K562 (cell line): ENCODE data around the gene CEND1. TPM values are rescaled to one million over a fixed set of nuclear protein-coding genes. Genes with fewer than 3 reads are reported as not detected.

ENCODE experiments used
- ATAC-seq: fragments of 200-7000 bp; cut with Tn5 transposase; 3 replicates; pipeline ENCODE4 v1.9.1; 2020; ENCODE audit warnings: moderate library complexity
- BruUV-seq: library from RNA; stranded (reverse); fragments of 400-500 nt; replicated peaks from 2 replicates; lab custom pipeline; 2021; lab: Mats Ljungman, UMichigan
- CTCF ChIA-PET: fragments of 300-600 bp; formaldehyde crosslinking; extraction: SDS; loops from one replicate; lab custom pipeline; 2021; ENCODE audit warnings: low intra/inter-chr PET ratio; lab: Yijun Ruan, JAX
- POLR2A ChIA-PET: fragments of 300-600, 350-650 bp; sonication (Branson Sonifier 250); formaldehyde crosslinking; extraction: SDS; loops from one replicate; lab custom pipeline; 2021; ENCODE audit warnings: antibody characterized with exemption, inconsistent platforms; lab: Yijun Ruan, JAX
- DNase-seq, 4 experiments: peaks; one replicate each; pipeline versions ENCODE4 v3.0.0 to v3.0.0-alpha.2; 2011 to 2018; ENCODE audit warnings: low spot score in 3 of 4, mixed read lengths in 3 of 4; ENCODE audit errors: extremely low read depth in 1 of 4
- FAIRE-seq: peaks from 2 replicates; lab custom pipeline; 2011; peaks lifted over from hg19 to GRCh38; lab: Jason Lieb, UNC
- H2AFZ ChIP-seq: 2 replicates; pipeline ENCODE4 v1.6.0; 2011; ENCODE audit warnings: low read depth, low read length, control low read depth, inconsistent platforms
- H3K27ac ChIP-seq: fragments of 200-600 bp; 3 replicates; pipeline ENCODE4 v1.8.0; 2011; ENCODE audit warnings: low read depth, mild to moderate bottlenecking, control low read depth, inconsistent platforms, low read length, moderate library complexity, mixed read lengths; ENCODE audit errors: extremely low read depth
- H3K27me3 ChIP-seq, 2 experiments: fragments of 300-600 bp in 1 of 2; 2 replicates in 1 of 2; 3 replicates in 1 of 2; pipeline versions ENCODE4 v1.6.0 to v1.8.0; 2011; ENCODE audit warnings: inconsistent platforms in 2 of 2, low read length in 2 of 2, mild to moderate bottlenecking in 1 of 2, mixed read lengths in 1 of 2, moderate library complexity in 1 of 2; ENCODE audit not compliant: control insufficient read depth in 2 of 2, insufficient read depth in 2 of 2
- H3K36me3 ChIP-seq: fragments of 300-600 bp; 3 replicates; pipeline ENCODE4 v1.8.0; 2011; ENCODE audit warnings: mild to moderate bottlenecking, low read length, inconsistent platforms; ENCODE audit not compliant: control insufficient read depth, insufficient read depth
- H3K4me1 ChIP-seq, 2 experiments: fragments of 200-600 bp in 1 of 2; replicated peaks in 1 of 2; 2 replicates in 1 of 2; 3 replicates in 1 of 2; pipeline versions ENCODE4 v1.5.1 to v1.8.0; 2011; ENCODE audit warnings: inconsistent platforms in 2 of 2, low read length in 2 of 2, mild to moderate bottlenecking in 1 of 2, mixed read lengths in 1 of 2, moderate library complexity in 1 of 2; ENCODE audit not compliant: control insufficient read depth in 2 of 2, insufficient read depth in 2 of 2
- H3K4me2 ChIP-seq: 2 replicates; pipeline ENCODE4 v1.6.1; 2011; ENCODE audit warnings: low read length, control low read depth, inconsistent platforms, mixed read lengths; ENCODE audit not compliant: insufficient read depth
- H3K4me3 ChIP-seq: fragments of 200-600 bp; sonication (generic), shearing (Covaris generic); 2 replicates; pipeline ENCODE4 v1.5.1; 2016; ENCODE audit warnings: control low read depth, inconsistent platforms
- H3K79me2 ChIP-seq: fragments of 200-600 bp; 3 replicates; pipeline ENCODE4 v1.8.0; 2011; ENCODE audit warnings: low read length, inconsistent platforms; ENCODE audit not compliant: control insufficient read depth, insufficient read depth
- H3K9ac ChIP-seq, 2 experiments: 2 replicates each; pipeline versions ENCODE4 v1.6.0 to v1.6.1; 2011; ENCODE audit warnings: low read depth in 2 of 2, low read length in 2 of 2, control low read depth in 1 of 2, inconsistent platforms in 1 of 2, mild to moderate bottlenecking in 1 of 2, mixed read lengths in 1 of 2; ENCODE audit not compliant: insufficient read depth in 1 of 2
- H3K9me1 ChIP-seq: one replicate; pipeline ENCODE4 v1.6.0; 2011; ENCODE audit warnings: inconsistent platforms, mild to moderate bottlenecking, low read length, moderate library complexity; ENCODE audit not compliant: control insufficient read depth, insufficient read depth
- H3K9me3 ChIP-seq: replicated peaks from 2 replicates; pipeline ENCODE4 v1.5.1; 2011; ENCODE audit warnings: low read depth, low read length, inconsistent platforms; ENCODE audit not compliant: control insufficient read depth, insufficient read depth
- H4K20me1 ChIP-seq: replicated peaks from 2 replicates; pipeline ENCODE4 v1.6.1; 2011; ENCODE audit warnings: low read length, inconsistent platforms, mixed read lengths; ENCODE audit not compliant: control insufficient read depth, insufficient read depth
- ADNP ChIP-seq: fragments of 200-800 bp; sonication (Bioruptor generic); IDR thresholded peaks from 2 replicates; pipeline ENCODE4 v1.6.1; 2016; ENCODE audit warnings: missing genetic modification characterization, missing compliant biosample characterization
- CBFB ChIP-seq: sonication (generic); formaldehyde crosslinking; IDR thresholded peaks from 2 replicates; pipeline ENCODE4 v1.4.0; 2020; ENCODE audit warnings: mild to moderate bottlenecking, missing genetic modification reagents
- CEBPB ChIP-seq: fragments of 450-650 bp; IDR thresholded peaks from 2 replicates; pipeline ENCODE4 v1.6.1; 2016; ENCODE audit warnings: missing genetic modification characterization, missing compliant biosample characterization
- ETV1 ChIP-seq: fragments of 450-650 bp; conservative IDR thresholded peaks from 2 replicates; pipeline ENCODE4 v1.6.1; 2016; ENCODE audit warnings: missing genetic modification characterization, control low read depth, low read depth, missing compliant biosample characterization
- GABPA ChIP-seq: fragments of 200-800 bp; sonication (Bioruptor generic); conservative IDR thresholded peaks from 2 replicates; pipeline ENCODE4 v1.6.1; 2016; ENCODE audit warnings: low read depth, missing genetic modification characterization, missing compliant biosample characterization
- HBP1 ChIP-seq: fragments of 450-650 bp; formaldehyde crosslinking; IDR thresholded peaks from 2 replicates; pipeline ENCODE4 v1.4.0; 2022; ENCODE audit warnings: missing genetic modification characterization
- HDAC2 ChIP-seq: fragments of 450-650 bp; IDR thresholded peaks from 2 replicates; pipeline ENCODE4 v1.6.1; 2016; ENCODE audit warnings: mild to moderate bottlenecking
- MEF2D ChIP-seq: conservative IDR thresholded peaks from 2 replicates; pipeline ENCODE4 v1.6.1; 2016; ENCODE audit warnings: low read depth, missing genetic modification characterization, missing compliant biosample characterization
- MNT ChIP-seq, 2 experiments: fragments of 450-650 bp; conservative IDR thresholded peaks; 2 replicates each; pipeline ENCODE4 v1.6.1; 2017; ENCODE audit warnings: mild to moderate bottlenecking in 2 of 2, moderate library complexity in 2 of 2
- SIRT6 ChIP-seq: IDR thresholded peaks from one replicate; pipeline ENCODE4 v1.6.1; 2012; ENCODE audit warnings: low read depth, mild to moderate bottlenecking, control low read depth, inconsistent platforms, low read length, moderate library complexity
- SIX5 ChIP-seq, 2 experiments: IDR thresholded peaks; 2 replicates each; pipeline ENCODE4 v1.6.1; 2011; ENCODE audit warnings: low read length in 2 of 2, borderline replicate concordance in 1 of 2, low read depth in 1 of 2, mild to moderate bottlenecking in 1 of 2, moderate library complexity in 1 of 2; ENCODE audit not compliant: insufficient read depth in 1 of 2
- SMAD3 ChIP-seq: fragments of 450-650 bp; formaldehyde crosslinking; conservative IDR thresholded peaks from 2 replicates; pipeline ENCODE4 v1.4.0; 2020; ENCODE audit warnings: mild to moderate bottlenecking
- TEAD1 ChIP-seq, 2 experiments: fragments of 450-650 bp in 1 of 2; sonication (generic) in 1 of 2; formaldehyde crosslinking; IDR thresholded peaks; 2 replicates each; pipeline versions ENCODE4 v1.4.0 to v1.8.0; 2020 to 2022; ENCODE audit warnings: mild to moderate bottlenecking in 2 of 2, missing genetic modification reagents in 1 of 2
- ZNF584 ChIP-seq: fragments of 200-800 bp; sonication (Bioruptor generic); IDR thresholded peaks from 2 replicates; pipeline ENCODE4 v1.6.1; 2016; ENCODE audit warnings: low read depth, mild to moderate bottlenecking, missing genetic modification characterization, missing compliant biosample characterization
- ZNF644 ChIP-seq: fragments of 200-800 bp; sonication (Bioruptor generic); IDR thresholded peaks from 2 replicates; pipeline ENCODE4 v1.6.1; 2016; ENCODE audit warnings: low read depth, missing genetic modification characterization, missing compliant biosample characterization
- ZNF740 ChIP-seq, 3 experiments: fragments of 200-800 bp in 1 of 3; sonication (Bioruptor generic) in 1 of 3; sonication (generic) in 1 of 3; formaldehyde crosslinking in 1 of 3; IDR thresholded peaks; 2 replicates each; pipeline versions ENCODE4 v1.6.1 to v1.8.0; 2016 to 2022; ENCODE audit warnings: mild to moderate bottlenecking in 2 of 3, missing compliant biosample characterization in 2 of 3, missing genetic modification characterization in 2 of 3, missing genetic modification reagents in 1 of 3
- WGBS: fragments of 100-300 bp; shearing (Covaris generic); methylation state at CpG from one replicate; pipeline ENCODE4 v1.1.6; 2016; ENCODE audit warnings: low coverage, mixed read lengths; ENCODE audit not compliant: insufficient coverage; ENCODE audit errors: missing lambda C conversion rate; 5-methylcytosine and 5-hydroxymethylcytosine counted together
- in situ Hi-C: fragments of 300-500 bp; cut with MboI; formaldehyde crosslinking; loops from 4 replicates; pipeline ENCODE4 v1.15.0; 2018; ENCODE audit warnings: inconsistent platforms, mixed read lengths
- intact Hi-C: fragments of 100-400 bp; cut with micrococcal nuclease; formaldehyde crosslinking; loops from 2 replicates; pipeline ENCODE4 v1.14.2; 2022
- polyA plus RNA-seq, 8 experiments: library from polyadenylated mRNA; depleted of rRNA in 4 of 8; stranded (reverse) in 5 of 8; unstranded in 3 of 8; fragments of >200 nt; fragmentation: Nextera tagmentation in 2 of 8; fragmentation: Illumina TruSeq in 1 of 8; extraction: Ambion mirVana in 2 of 8; extraction: Trizol in 1 of 8; gene quantifications; 2 replicates each; pipeline versions ENCODE4 v1.2.1 to v1.2.3, GENCODE V29; 2011 to 2014; ENCODE audit warnings: inconsistent platforms in 1 of 8, missing spikeins in 1 of 8
- total RNA-seq, 7 experiments: library from RNA; depleted of rRNA in 6 of 7; stranded (reverse); fragments of >200 nt in 6 of 7; fragmentation: Illumina TruSeq in 2 of 7; extraction: Trizol in 2 of 7; gene quantifications; 2 replicates each; pipeline versions ENCODE4 v1.2.1 to v1.2.3, GENCODE V29; 2011 to 2021; ENCODE audit warnings: low replicate concordance in 1 of 7

Gene CEND1
- total and polyA plus RNA-seq, 9 of the 15 experiments (the other 6 are each of a cell fraction or from before 2014, with no cell fraction given), result 0.13 to 0.18 (median 0.16) TPM; not detected in 6

- Histone ChIP-seq H3K4me3 (peak overlapping the region; percentile 87), H3K9me3 (no peaks in the 10 kb centered on the region), H3K9ac (peak overlapping the region; percentile 92 to 95), H3K27me3 (no peaks in the 10 kb centered on the region), H3K4me2 (peak overlapping the region; percentile 85), H2AFZ (no peak overlapping the region), H3K79me2 (peaks cover 50% of the 10 kb centered on the region), H3K27ac (peak overlapping the region; percentile 94), H3K36me3 (peaks cover 46% of the 10 kb centered on the region; the same call in 2 of the 3 replicates), H4K20me1 (peaks cover 7% of the 10 kb centered on the region), H3K4me1 (peaks cover 20 to 91% of the 10 kb centered on the region in 2 experiments; a peak in 4 of 5 replicates), H3K9me1 (peaks cover 2% of the 10 kb centered on the region)
- FAIRE-seq (peak; percentile 49), DNase-seq (peak in 1 of 4 experiments; percentile 55), ATAC-seq (no peak)
- ChIA-PET POLR2A (interaction anchor here (0.5 to 2.2 kb wide), 7 partner anchors 8 to 359 kb away, joined by 3 to 20 read pairs (median 4); partner anchors contain the start of genes PNPLA2, POLR2L and TSPAN4), CTCF (no interaction called here)
- BruUV-seq, result no TSS peak
- intact Hi-C loops (loop anchor here (2.0 kb wide), 1 partner anchor 29 kb away; the partner anchor contains the start of gene PIDD1), in situ Hi-C loops (no loop called here)
- 5% methylated on average over 8 of the region's 9 CpGs for WGBS
- TF ChIP-seq ETV1 (tag) (no peak), MEF2D (tag) (0 out of 2 replicates have a peak, but pooled peaks have one; percentile 31), ZNF584 (CRISPR knock-in tag) (no peak), HBP1 (0 out of 2 replicates have a peak, but pooled peaks have one; percentile 16), TEAD1 (CRISPR knock-in tag; IDR thresholded peaks at IDR 0.05) (peak in 1 of 2 experiments; percentile 15; a peak in 1 of 4 replicates), CBFB (0 out of 2 replicates have a peak, but pooled peaks have one; percentile 32), SMAD3 (CRISPR knock-in tag) (no peak), MNT (conservative IDR thresholded peaks at IDR 0.05) (no peak; a peak in 1 of 4 replicates), CEBPB (tag) (peak; percentile 6; the same call in 1 of the 2 replicates), SIRT6 (no peak), ADNP (tag) (no peak), SIX5 (IDR thresholded peaks at IDR 0.05; ENCODE audit: borderline replicate concordance in 1 of 2, insufficient read depth in 1 of 2, low read depth in 1 of 2, low read length in 2 of 2) (no peak), HDAC2 (0 out of 2 replicates have a peak, but pooled peaks have one; percentile 34), GABPA (no peak), ZNF644 (tag) (no peak), ZNF740 (CRISPR knock-in tag; IDR thresholded peaks at IDR 0.05) (peak; percentile 79), ZNF740 (tag; IDR thresholded peaks at IDR 0.05) (no peak)
Observed at GRCh38 chr11:833849-834311, 44.0 kb upstream of the CEND1 start.
